Keratinocyte (primary cell): ENCODE measurements around the gene IKBIP. TPM values are rescaled to one million over a fixed set of nuclear protein-coding genes. Genes with fewer than 3 reads are reported as not detected.

Experiments
- DNase-seq: peaks from one replicate; pipeline ENCODE4 v3.0.0-alpha.2; 2011; ENCODE audit warnings: low read depth, missing footprints, low spot score
- FAIRE-seq: peaks from 2 replicates; lab custom pipeline; 2011; peaks lifted over from hg19 to GRCh38; lab: Jason Lieb, UNC
- H2AFZ ChIP-seq: 2 replicates; pipeline ENCODE4 v1.6.0; 2012; ENCODE audit warnings: low read length, control low read depth, inconsistent platforms; ENCODE audit not compliant: control insufficient read depth
- H3K27ac ChIP-seq: 2 replicates; pipeline ENCODE4 v1.5.1; 2011; ENCODE audit warnings: low read length; ENCODE audit not compliant: control insufficient read depth, insufficient read depth
- H3K27me3 ChIP-seq: 3 replicates; pipeline ENCODE4 v1.6.0; 2011; ENCODE audit warnings: low read length; ENCODE audit not compliant: control insufficient read depth, insufficient read depth; ENCODE audit errors: extremely low read depth
- H3K36me3 ChIP-seq, 2 experiments: 2 replicates in 1 of 2; 3 replicates in 1 of 2; pipeline ENCODE4 v1.5.1; 2011; ENCODE audit warnings: low read length in 2 of 2, mild to moderate bottlenecking in 1 of 2; ENCODE audit not compliant: control insufficient read depth in 2 of 2, insufficient read depth in 2 of 2; ENCODE audit errors: extremely low read depth in 1 of 2
- H3K4me1 ChIP-seq: 3 replicates; pipeline ENCODE4 v1.5.1; 2011; ENCODE audit warnings: low read length; ENCODE audit not compliant: control insufficient read depth, insufficient read depth; ENCODE audit errors: extremely low read depth
- H3K4me2 ChIP-seq: 3 replicates; pipeline ENCODE4 v1.6.0; 2011; ENCODE audit warnings: low read depth, low read length; ENCODE audit not compliant: control insufficient read depth, insufficient read depth; ENCODE audit errors: extremely low read depth
- H3K4me3 ChIP-seq, 3 experiments: fragments of 200-600 bp in 1 of 3; sonication (generic) in 1 of 3; 2 replicates in 2 of 3; 3 replicates in 1 of 3; pipeline ENCODE4 v1.5.1; 2011 to 2016; ENCODE audit warnings: low read length in 3 of 3, mild to moderate bottlenecking in 3 of 3, control low read depth in 2 of 3, inconsistent platforms in 1 of 3, low read depth in 1 of 3, mixed read lengths in 1 of 3, mixed run types in 1 of 3, moderate library complexity in 1 of 3; ENCODE audit not compliant: control insufficient read depth in 2 of 3, insufficient read depth in 2 of 3; ENCODE audit errors: extremely low read depth in 1 of 3
- H3K79me2 ChIP-seq: 2 replicates; pipeline ENCODE4 v1.6.0; 2012; ENCODE audit warnings: low read length; ENCODE audit not compliant: control insufficient read depth, insufficient read depth
- H3K9ac ChIP-seq: 3 replicates; pipeline ENCODE4 v1.6.0; 2011; ENCODE audit warnings: low read length; ENCODE audit not compliant: control insufficient read depth, insufficient read depth; ENCODE audit errors: extremely low read depth
- H3K9me1 ChIP-seq: 3 replicates; pipeline ENCODE4 v1.6.0; 2011; ENCODE audit warnings: low read length; ENCODE audit not compliant: control insufficient read depth, insufficient read depth; ENCODE audit errors: extremely low read depth
- H3K9me3 ChIP-seq: 2 replicates; pipeline ENCODE4 v1.5.1; 2012; ENCODE audit warnings: low read depth, low read length; ENCODE audit not compliant: control insufficient read depth
- H4K20me1 ChIP-seq: 3 replicates; pipeline ENCODE4 v1.6.0; 2011; ENCODE audit warnings: low read length; ENCODE audit not compliant: control insufficient read depth, insufficient read depth; ENCODE audit errors: extremely low read depth
- EZH2 ChIP-seq: IDR thresholded peaks from one replicate; pipeline ENCODE4 v1.6.1; 2012; ENCODE audit warnings: inconsistent platforms, mild to moderate bottlenecking, low read length, moderate library complexity
- dilution Hi-C: fragments of 300-500 bp; cut with MboI; formaldehyde crosslinking; loops from one replicate; pipeline ENCODE4 v1.7.0; 2020; ENCODE audit warnings: low sequenced_read_pairs; ENCODE audit not compliant: extremely low pct_ligation_motif_present
- polyA plus RNA-seq, 5 experiments: library from polyadenylated mRNA; depleted of rRNA in 3 of 5; stranded (reverse) in 3 of 5; stranded (forward) in 1 of 5; unstranded in 1 of 5; fragments of >200 nt; gene quantifications; 1 replicate in 1 of 5; 2 replicates in 3 of 5; 3 replicates in 1 of 5; pipeline versions ENCODE4 v1.2.1 to v1.2.3, GENCODE V29; 2011 to 2012; ENCODE audit warnings: missing spikeins in 2 of 5, low read depth in 1 of 5, low replicate concordance in 1 of 5
- TF ChIP-seq, protein P1 (sequence below), 3 experiments: IDR thresholded peaks in 1 of 3; conservative IDR thresholded peaks in 1 of 3; optimal IDR thresholded peaks in 1 of 3; 2 replicates in 2 of 3; 3 replicates in 1 of 3; pipeline versions ENCODE3 to v1.5.1; 2011; ENCODE audit warnings: low read length in 3 of 3, mild to moderate bottlenecking in 3 of 3, moderate library complexity in 2 of 3, control low read depth in 1 of 3, inconsistent platforms in 1 of 3; ENCODE audit not compliant: insufficient read depth in 2 of 3; ENCODE audit errors: extremely low read depth in 1 of 3

The IKBIP gene
- polyA plus RNA-seq, 1 donor (not counting 4 experiments of a cell fraction or from before 2014, with no cell fraction given): 33.9 TPM

DNA sequence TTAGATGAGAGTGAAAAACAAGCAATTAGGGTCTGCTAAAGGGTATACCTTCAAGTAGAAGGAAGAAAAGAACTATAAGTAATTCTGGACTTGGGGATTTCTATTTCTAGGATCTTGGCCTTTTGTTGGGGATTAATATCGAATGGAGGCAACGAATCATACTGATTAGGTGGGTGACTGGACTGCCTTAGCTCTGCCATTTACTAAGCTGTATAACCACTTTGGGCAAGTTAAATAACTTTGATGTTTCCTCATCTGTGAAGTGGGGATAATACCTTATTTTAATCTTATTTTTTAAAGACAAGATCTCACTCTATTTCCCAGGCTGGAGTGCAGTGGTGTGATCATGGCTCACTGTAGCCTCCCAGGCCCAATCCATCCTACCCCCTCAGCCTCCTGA lies 6.6 kb downstream of the IKBIP start:
- Histone ChIP-seq H3K27me3 (no peaks in the 10 kb centered on the region), H3K9ac (no peak overlapping the region), H3K4me3 (no peak overlapping the region), H3K27ac (no peak overlapping the region), H2AFZ (no peak overlapping the region), H3K9me1 (no peaks in the 10 kb centered on the region), H3K9me3 (no peaks in the 10 kb centered on the region), H3K36me3 (peaks cover 0 to 3% of the 10 kb centered on the region in 2 experiments), H4K20me1 (no peaks in the 10 kb centered on the region), H3K4me1 (peaks cover 20% of the 10 kb centered on the region), H3K4me2 (no peak overlapping the region), H3K79me2 (peaks cover 69% of the 10 kb centered on the region)
- TF ChIP-seq EZH2: no peak
- TF ChIP-seq, protein P1, sequence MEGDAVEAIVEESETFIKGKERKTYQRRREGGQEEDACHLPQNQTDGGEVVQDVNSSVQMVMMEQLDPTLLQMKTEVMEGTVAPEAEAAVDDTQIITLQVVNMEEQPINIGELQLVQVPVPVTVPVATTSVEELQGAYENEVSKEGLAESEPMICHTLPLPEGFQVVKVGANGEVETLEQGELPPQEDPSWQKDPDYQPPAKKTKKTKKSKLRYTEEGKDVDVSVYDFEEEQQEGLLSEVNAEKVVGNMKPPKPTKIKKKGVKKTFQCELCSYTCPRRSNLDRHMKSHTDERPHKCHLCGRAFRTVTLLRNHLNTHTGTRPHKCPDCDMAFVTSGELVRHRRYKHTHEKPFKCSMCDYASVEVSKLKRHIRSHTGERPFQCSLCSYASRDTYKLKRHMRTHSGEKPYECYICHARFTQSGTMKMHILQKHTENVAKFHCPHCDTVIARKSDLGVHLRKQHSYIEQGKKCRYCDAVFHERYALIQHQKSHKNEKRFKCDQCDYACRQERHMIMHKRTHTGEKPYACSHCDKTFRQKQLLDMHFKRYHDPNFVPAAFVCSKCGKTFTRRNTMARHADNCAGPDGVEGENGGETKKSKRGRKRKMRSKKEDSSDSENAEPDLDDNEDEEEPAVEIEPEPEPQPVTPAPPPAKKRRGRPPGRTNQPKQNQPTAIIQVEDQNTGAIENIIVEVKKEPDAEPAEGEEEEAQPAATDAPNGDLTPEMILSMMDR (optimal IDR thresholded peaks at IDR 0.05 in 1 of 3, IDR thresholded peaks at IDR 0.05 in 1 of 3, conservative IDR thresholded peaks at IDR 0.05 in 1 of 3; ENCODE audit: extremely low read depth in 1 of 3, insufficient read depth in 2 of 3, low read length in 3 of 3): no peak
- FAIRE-seq: no peak
- dilution Hi-C loops: no loop called here
- no peak for DNase-seq

DNA sequence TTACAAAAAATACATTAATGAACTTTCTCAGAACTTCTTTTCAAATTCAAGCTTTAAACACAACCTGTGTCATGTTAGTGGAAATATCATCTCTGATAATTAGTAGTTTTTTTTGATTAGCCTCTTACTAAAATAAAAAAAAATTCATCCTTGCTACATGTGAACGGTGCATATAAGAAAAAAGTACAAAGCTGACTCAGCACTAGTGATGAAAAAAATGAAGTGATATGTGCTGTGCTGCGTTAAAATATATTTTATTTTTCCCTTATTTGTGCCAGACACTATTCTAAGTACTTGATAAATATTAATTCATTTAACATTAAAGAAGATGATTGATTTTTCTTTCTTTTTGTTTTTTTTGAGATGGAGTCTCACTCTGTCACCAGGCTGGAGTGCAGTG lies 7.5 kb downstream of the IKBIP start:
- FAIRE-seq: no peak
- H3K36me3 ChIP-seq: peaks cover 0 to 5% of the 10 kb centered on the region in 2 experiments
- no peaks in the 10 kb centered on the region for H4K20me1 ChIP-seq
- H3K4me1 ChIP-seq: peaks cover 20% of the 10 kb centered on the region
- H3K27me3 ChIP-seq: no peaks in the 10 kb centered on the region
- H2AFZ ChIP-seq: no peak overlapping the region
- no peaks in the 10 kb centered on the region for H3K9me1 ChIP-seq
- TF ChIP-seq, protein P1 (optimal IDR thresholded peaks at IDR 0.05 in 1 of 3, IDR thresholded peaks at IDR 0.05 in 1 of 3, conservative IDR thresholded peaks at IDR 0.05 in 1 of 3; ENCODE audit: extremely low read depth in 1 of 3, insufficient read depth in 2 of 3, low read length in 3 of 3): no peak
- no peak for TF ChIP-seq EZH2
- H3K4me3 ChIP-seq: no peak overlapping the region
- dilution Hi-C loops: no loop called here
- H3K27ac ChIP-seq: no peak overlapping the region
- H3K4me2 ChIP-seq: peak overlapping the region; percentile 22
- H3K79me2 ChIP-seq: peaks cover 59% of the 10 kb centered on the region
- no peak overlapping the region for H3K9ac ChIP-seq
- DNase-seq: no peak
- H3K9me3 ChIP-seq: no peaks in the 10 kb centered on the region
